Bone marrow (tissue), 2 donors: ENCODE measurements around the gene NR3C1.

ENCODE experiments used
- DNase-seq, 2 donors: peaks; one replicate each; lab custom pipeline; 2025; lab: John Stamatoyannopoulos, UW

NR3C1 gene

DNA sequence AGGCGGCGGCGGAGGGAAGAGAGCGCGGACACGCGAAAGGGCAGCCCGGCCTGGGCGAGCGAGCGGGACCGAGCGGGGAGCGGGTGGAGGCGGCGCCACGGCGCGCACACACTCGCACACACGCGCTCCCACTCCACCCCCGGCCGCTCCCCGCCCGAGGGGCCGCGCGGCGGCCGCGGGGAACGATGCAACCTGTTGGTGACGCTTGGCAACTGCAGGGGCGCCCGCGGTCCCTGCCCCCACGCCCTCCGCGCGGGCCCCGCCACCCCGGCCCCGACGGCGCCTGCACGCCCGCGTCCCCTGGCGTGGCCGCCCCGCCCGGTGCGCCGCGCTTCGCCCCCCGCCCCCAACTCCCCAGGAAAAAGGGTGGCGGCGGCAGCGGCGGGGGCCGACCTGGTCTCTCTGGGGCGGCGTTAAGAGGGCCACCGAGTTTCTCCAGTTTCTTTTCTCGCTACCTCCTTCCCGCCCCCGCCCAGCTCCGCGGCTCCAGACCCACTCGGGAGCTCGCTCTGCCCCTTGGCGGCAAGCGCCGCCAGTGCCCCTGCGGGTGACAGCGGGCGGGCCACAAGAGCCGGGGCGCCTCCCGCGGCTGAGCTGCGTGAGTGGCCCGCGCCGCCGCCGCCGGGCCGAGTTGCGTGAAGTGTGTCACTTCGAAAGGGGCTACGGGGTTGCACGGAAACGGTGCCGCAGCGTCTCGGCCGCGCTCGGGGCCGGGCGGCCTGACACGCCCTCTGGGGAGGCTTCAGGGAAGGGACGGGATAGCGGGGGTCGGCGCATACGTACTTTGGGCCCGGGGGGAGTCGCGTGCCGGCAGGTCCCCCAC, at the start of gene NR3C1:
Gene NR3C1 (minus strand): TSS at position 94 of the 823 bp plus-strand sequence. CDS start 2,847 bp downstream, outside the sequence.
- peak; percentile 78 to 93 for DNase-seq

GRCh38 chr5:143449772-143450171, 46.3 kb upstream of the NR3C1 start:
- DNase-seq, result no peak

- no peak for DNase-seq
Measured at GRCh38 chr5:143448518-143448917, 45.0 kb upstream of the NR3C1 start.

DNA sequence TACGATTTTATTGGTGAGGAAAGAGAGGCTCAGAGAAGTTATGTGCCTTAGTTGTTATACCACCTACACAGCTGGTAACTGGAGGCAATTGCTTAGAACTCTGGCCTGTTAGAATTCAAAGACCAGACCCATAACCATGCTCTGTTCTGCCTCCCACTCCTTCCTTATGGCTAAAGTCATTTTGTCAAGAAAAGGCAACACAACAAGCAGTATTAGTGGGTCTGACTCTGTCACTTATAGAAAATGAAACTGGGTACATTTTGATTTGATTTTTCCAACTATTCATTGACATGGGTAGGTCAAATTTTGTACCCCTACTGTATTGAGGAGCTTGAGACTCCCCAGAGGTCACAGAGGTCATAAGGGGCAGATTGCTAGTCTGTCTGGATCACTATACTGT, 44.5 kb upstream of the NR3C1 start:
- DNase-seq, result no peak

- no peak for DNase-seq
Measured at GRCh38 chr5:143446535-143447226, 43.2 kb upstream of the NR3C1 start.

GRCh38 chr5:143445776-143446175, 42.3 kb upstream of the NR3C1 start:
- DNase-seq, result no peak

DNA sequence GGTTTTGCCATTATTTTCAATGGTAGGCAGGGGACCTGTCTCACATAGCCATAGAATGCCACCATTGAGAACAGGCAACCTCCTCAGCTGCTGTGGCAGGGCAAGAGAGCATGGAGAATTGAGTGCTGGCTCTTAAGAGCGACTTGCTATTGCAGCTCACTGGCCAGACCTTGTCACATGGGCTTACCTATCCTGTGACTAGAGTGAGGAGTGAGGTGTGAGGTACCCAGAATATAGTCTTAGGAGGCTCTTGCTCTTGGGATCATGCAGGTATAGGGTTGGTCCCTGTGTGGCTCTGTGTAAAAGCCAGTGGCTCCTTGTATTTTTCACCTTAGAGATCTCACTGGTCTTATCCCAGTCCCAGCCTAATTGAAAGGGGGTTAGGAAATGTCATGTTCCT, 39.8 kb upstream of the NR3C1 start:
- DNase-seq, result no peak

- DNase-seq, result no peak
Measured at GRCh38 chr5:143442385-143442784, 38.9 kb upstream of the NR3C1 start.

DNA sequence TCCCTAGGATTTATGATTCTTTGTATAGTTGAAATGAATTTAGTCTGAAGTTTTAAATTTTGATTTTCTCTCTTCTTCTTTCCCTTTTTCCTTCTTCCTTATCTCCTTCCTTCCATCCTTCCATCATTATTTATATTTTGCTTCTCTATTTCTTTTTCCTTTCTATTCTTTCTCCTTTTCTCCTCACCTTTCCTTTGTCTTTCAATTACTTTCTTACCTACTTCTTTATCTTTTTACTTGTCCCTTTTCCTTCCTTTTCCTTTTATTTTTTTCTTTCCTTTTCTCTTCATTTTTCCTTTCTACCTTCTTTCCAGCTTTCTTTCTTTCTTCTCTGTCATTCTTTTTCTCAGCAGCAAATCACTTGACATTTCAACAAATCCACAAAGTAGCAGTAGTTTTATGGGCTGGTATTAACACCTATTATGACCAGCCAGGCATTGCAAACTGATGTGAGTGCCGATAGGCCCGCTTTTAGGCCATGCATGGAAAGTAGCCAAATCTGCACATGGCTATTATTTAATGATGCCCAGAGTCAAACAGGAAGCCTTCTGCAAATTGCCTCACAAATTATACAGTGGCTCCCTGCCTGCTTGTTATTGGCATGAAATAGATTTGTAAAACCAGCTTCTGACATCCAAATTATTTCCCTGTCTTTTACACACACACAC, 37.1 kb upstream of the NR3C1 start:
- no peak for DNase-seq

- DNase-seq, result no peak
Measured at GRCh38 chr5:143437666-143438273, 34.3 kb upstream of the NR3C1 start.

DNA sequence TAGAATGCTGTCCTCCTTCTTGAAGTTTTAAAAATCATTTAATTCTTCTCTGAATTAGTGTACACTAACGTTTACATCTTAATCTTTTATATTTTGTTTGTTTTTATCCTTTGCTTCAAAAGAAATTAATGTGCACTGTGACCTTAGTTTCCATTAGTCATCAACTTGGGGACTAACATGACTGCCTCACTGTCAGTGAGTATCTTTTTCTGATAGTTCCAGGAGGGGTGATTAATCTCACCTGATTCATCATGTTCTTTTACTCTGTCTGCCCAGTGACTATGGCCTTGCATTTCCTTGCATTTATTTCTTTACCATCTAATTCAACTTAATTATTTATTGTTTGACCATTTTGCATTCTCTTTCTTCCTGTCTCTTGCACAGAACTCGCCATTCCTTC, 33.4 kb upstream of the NR3C1 start:
- DNase-seq, result no peak

GRCh38 chr5:143435210-143435657, 31.7 kb upstream of the NR3C1 start:
- peak; percentile 9 to 63 for DNase-seq

DNA sequence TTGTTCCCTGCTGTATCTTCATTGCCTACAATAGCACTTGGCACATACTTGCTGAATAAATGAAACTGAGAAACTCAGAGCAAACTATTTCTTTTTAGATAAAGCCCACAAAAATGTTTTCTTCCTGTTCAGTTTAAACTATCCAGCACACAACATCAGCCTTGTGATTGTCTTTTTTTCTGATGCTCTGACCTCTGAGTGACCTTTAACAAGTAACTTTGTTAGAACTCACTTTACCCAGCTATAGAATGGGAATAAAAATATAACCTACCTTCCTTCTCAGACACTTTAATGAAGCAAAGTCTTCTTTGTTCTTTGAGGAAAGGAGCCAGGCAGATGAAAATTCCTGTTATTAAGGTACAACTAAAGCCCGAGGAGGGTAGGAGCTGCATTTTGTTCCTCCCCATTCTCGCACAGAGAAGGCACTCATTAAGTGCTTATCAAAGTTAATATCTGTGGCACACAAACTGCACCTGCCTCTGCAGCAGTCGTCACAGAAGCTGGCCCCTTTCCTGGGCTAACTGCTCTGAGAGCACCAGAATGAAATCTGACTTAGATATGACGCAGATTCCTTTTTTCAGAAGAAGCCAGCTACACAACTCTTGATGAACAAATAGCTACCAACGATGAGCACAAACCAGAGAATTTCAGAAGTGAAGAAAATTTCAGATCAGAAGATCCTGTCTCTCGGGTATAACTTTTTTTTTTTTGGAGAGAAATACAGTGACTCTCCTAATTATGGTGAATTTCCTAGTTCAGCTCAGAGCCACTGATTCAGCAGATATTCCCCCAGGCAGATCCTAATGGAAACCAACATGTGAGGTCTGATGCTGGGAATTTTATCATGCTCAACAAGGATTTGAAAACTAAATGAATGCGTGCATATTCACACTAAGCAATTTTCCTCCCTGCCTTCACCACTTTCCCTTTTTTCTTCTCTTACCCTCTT, 31.0 kb upstream of the NR3C1 start:
- no peak for DNase-seq

- no peak for DNase-seq
Measured at GRCh38 chr5:143433670-143434069, 30.2 kb upstream of the NR3C1 start.

GRCh38 chr5:143432658-143433239, 29.3 kb upstream of the NR3C1 start:
- no peak for DNase-seq

GRCh38 chr5:143431789-143432188, 28.3 kb upstream of the NR3C1 start:
- DNase-seq, result no peak

DNA sequence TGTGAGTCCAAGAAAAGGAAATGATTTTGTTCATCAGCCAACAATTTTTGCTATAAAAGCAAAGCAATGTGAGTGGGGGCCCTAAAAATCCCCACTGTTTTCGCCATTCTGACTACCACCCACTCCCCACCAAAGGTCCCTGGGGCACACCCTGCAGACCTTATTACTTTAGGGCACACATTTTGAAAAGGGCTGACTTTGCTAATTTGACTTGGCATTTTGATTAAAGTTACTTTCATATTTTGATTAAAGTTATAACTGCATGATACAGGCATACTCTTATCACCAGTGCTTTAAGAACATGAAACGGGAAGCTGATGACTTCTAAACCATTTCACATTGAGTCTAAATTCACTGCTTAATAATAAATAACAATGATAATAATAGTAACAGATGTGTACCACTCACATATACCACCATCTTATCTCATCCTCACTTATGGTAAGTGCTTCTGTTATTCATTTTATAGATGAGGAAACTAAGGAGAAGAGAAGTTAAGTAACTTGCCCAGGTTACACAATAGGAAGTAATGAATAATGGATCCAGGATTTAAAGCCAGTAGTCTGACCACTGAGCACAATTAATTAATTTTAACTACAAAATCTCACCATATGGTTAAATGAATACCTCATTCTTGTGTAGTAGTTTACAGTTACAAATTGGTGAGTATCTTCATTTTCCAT, 25.4 kb upstream of the NR3C1 start:
- no peak for DNase-seq

DNA sequence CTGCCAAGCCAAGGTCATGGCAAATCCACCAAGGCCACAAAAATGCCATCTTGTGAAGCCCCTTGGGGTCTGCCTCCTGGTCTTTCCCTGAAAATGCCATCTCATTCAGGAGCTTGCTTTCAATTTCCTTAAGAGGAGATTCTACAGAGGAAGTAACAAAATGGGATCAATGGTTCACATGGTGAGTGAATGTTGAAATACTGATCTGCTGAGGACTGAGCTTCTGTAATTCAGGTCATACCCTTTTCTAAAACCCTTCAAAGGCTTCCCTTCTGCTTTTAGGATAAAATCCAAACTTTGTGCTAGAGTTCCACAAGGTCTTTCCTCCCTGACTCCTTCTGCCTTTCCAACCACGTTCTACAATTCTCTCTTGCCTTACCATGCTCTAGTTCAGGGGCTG, 24.7 kb upstream of the NR3C1 start:
- no peak for DNase-seq

- no peak for DNase-seq
Measured at GRCh38 chr5:143427122-143427735, 23.7 kb upstream of the NR3C1 start.
